Measurements from ENCODE around the gene PDGFA.

DNA sequence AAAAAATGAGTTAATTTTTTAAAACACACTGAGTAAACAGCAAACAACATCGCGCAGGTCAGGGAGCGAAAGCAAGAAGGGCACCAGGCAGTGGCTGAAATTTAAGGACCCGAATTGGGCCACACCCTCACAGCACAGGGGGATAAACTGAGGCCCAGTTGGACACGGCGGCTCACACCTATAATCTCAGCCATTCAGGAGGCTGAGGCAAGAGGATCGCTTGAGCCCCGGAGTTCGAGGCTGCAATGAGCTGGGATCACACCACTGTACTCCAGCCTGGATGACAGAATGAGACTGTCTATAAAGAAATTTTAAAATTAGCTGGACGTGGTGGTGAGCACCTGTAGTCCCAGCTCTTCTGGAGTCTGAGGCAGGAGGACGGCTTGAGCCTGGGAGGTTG lies 69.6 kb downstream of the PDGFA start:
- no peak for TF ChIP-seq CTCF (IDR thresholded peaks at IDR 0.05)
- no peak for TF ChIP-seq POLR2A (IDR thresholded peaks at IDR 0.05)
